HepG2 (cell line): ENCODE results near the gene ANKRD22.

Experiments
- EZH2 ChIP-seq: conservative IDR thresholded peaks from 2 replicates; pipeline ENCODE4 v1.6.1; 2012; ENCODE audit warnings: mild to moderate bottlenecking, low read depth, low read length, moderate library complexity
- NCOR1 ChIP-seq: fragments of 200-600 bp; sonication (generic); IDR thresholded peaks from 2 replicates; pipeline ENCODE4 v1.7.0; 2017; ENCODE audit warnings: antibody characterized with exemption, low read length, borderline replicate concordance
- SP4 ChIP-seq: sonication (generic); formaldehyde crosslinking; IDR thresholded peaks from 2 replicates; pipeline ENCODE4 v1.8.1; 2023; ENCODE audit warnings: mild to moderate bottlenecking, missing genetic modification reagents
- STAG1 ChIP-seq: sonication (generic); formaldehyde crosslinking; IDR thresholded peaks from 2 replicates; pipeline ENCODE4 v1.4.0; 2020; ENCODE audit warnings: missing genetic modification reagents

GRCh38 chr10:88854684-88855083, 3.0 kb upstream of the ANKRD22 start:
- TF ChIP-seq NCOR1 = no peak
- no peak for TF ChIP-seq EZH2
- TF ChIP-seq SP4 (CRISPR knock-in tag) = no peak
- no peak for TF ChIP-seq STAG1 (CRISPR knock-in tag)
